B cell (primary cell): ENCODE measurements around the gene C16orf54. TPM values are rescaled to one million over a fixed set of nuclear protein-coding genes. Genes with fewer than 3 reads are reported as not detected.
"Not testable (repeated sequence)": the region's sequence is repeated elsewhere in the genome, so short reads cannot be mapped to it uniquely, and the experiment has no call there.

Experiments used
- ATAC-seq: fragments of 200-7000 bp; cut with Tn5 transposase; one replicate; pipeline ENCODE4 v1.10.0; 2021; ENCODE audit warnings: low read depth, mild to moderate bottlenecking, moderate number of reproducible peaks, moderate library complexity
- CTCF ChIA-PET: fragments of 350-600 bp; sonication (Branson Sonifier 250); formaldehyde crosslinking; loops from one replicate; lab custom pipeline; 2021; ENCODE audit warnings: antibody characterized with exemption, inconsistent platforms; lab: Charles Lee
- POLR2A ChIA-PET: fragments of 350-600 bp; sonication (Branson Sonifier 250); formaldehyde crosslinking; loops from one replicate; lab custom pipeline; 2021; ENCODE audit warnings: antibody characterized with exemption; lab: Charles Lee
- DNase-seq: peaks from one replicate; pipeline ENCODE4 v3.0.0; 2013
- H2AFZ ChIP-seq: 2 replicates; pipeline ENCODE4 v1.6.1; 2012; ENCODE audit warnings: mild to moderate bottlenecking, low read depth, low read length; ENCODE audit not compliant: insufficient read depth, poor library complexity, severe bottlenecking
- H3K27ac ChIP-seq, 2 donors: 1 replicate in 1 of 2; 2 replicates in 1 of 2; pipeline ENCODE4 v1.5.1; 2012 to 2013; ENCODE audit warnings: low read length in 2 of 2, mild to moderate bottlenecking in 2 of 2, moderate library complexity in 1 of 2
- H3K27me3 ChIP-seq, 4 experiments: fragments of 200-600 bp in 1 of 4; sonication (generic) in 1 of 4; replicated peaks in 1 of 4; 1 replicate in 2 of 4; 2 replicates in 2 of 4; pipeline versions ENCODE4 v1.6.1 to v1.7.0; 2013 to 2016; ENCODE audit warnings: low read length in 3 of 4, mild to moderate bottlenecking in 2 of 4, mixed read lengths in 1 of 4, moderate library complexity in 1 of 4; ENCODE audit not compliant: insufficient read depth in 4 of 4, control insufficient read depth in 3 of 4; ENCODE audit errors: control extremely low read depth in 1 of 4
- H3K36me3 ChIP-seq, 2 experiments: replicated peaks in 1 of 2; 1 replicate in 1 of 2; 2 replicates in 1 of 2; pipeline versions ENCODE4 v1.6.1 to v1.7.1; 2013; ENCODE audit warnings: low read length in 1 of 2; ENCODE audit not compliant: insufficient read depth in 2 of 2, control insufficient read depth in 1 of 2; ENCODE audit errors: control extremely low read depth in 1 of 2, extremely low read depth in 1 of 2
- H3K4me1 ChIP-seq, 2 donors: fragments of 200-600 bp in 1 of 2; sonication (generic) in 1 of 2; 1 replicate in 1 of 2; 2 replicates in 1 of 2; pipeline versions ENCODE4 v1.5.1 to v1.6.1; 2013 to 2017; ENCODE audit warnings: low read length in 2 of 2; ENCODE audit not compliant: control insufficient read depth in 2 of 2, insufficient read depth in 2 of 2
- H3K4me2 ChIP-seq: replicated peaks from 2 replicates; pipeline ENCODE3; 2012; ENCODE audit warnings: mild to moderate bottlenecking, low read depth, low read length; ENCODE audit not compliant: poor library complexity, severe bottlenecking
- H3K4me3 ChIP-seq, 5 experiments: fragments of 200-600 bp in 1 of 5; sonication (generic) in 1 of 5; 1 replicate in 3 of 5; 2 replicates in 2 of 5; pipeline versions ENCODE4 v1.5.1 to v1.7.0; 2011 to 2016; ENCODE audit warnings: low read length in 4 of 5, mild to moderate bottlenecking in 4 of 5, low read depth in 2 of 5, control low read depth in 1 of 5, moderate library complexity in 1 of 5; ENCODE audit not compliant: insufficient read depth in 1 of 5; ENCODE audit errors: control extremely low read depth in 1 of 5, extremely low read depth in 1 of 5
- H3K79me2 ChIP-seq: fragments of 200-600 bp; sonication (generic); one replicate; pipeline ENCODE4 v1.6.0; 2016; ENCODE audit warnings: low read length; ENCODE audit not compliant: control insufficient read depth, insufficient read depth
- H3K9ac ChIP-seq: fragments of 200-600 bp; sonication (generic); 2 replicates; pipeline ENCODE4 v1.6.1; 2017; ENCODE audit warnings: mild to moderate bottlenecking, low read length, moderate library complexity
- H3K9me3 ChIP-seq, 3 donors: one replicate each; pipeline versions ENCODE4 v1.6.1 to v1.7.1; 2013; ENCODE audit warnings: low read length in 2 of 3; ENCODE audit not compliant: control insufficient read depth in 2 of 3, insufficient read depth in 1 of 3; ENCODE audit errors: control extremely low read depth in 1 of 3
- H4K20me1 ChIP-seq: 2 replicates; pipeline ENCODE4 v1.6.0; 2012; ENCODE audit warnings: mild to moderate bottlenecking, low read length; ENCODE audit not compliant: insufficient read depth, control insufficient read depth, poor library complexity, severe bottlenecking
- H3K27ac Mint-ChIP-seq: one replicate; pipeline ENCODE4 v1.8.0; 2021; ENCODE audit warnings: mixed read lengths
- H3K27me3 Mint-ChIP-seq: one replicate; pipeline ENCODE4 v1.8.0; 2021; ENCODE audit warnings: mixed read lengths
- H3K4me1 Mint-ChIP-seq: one replicate; pipeline ENCODE4 v1.8.0; 2021; ENCODE audit warnings: mixed read lengths
- H3K4me3 Mint-ChIP-seq: one replicate; pipeline ENCODE4 v1.8.0; 2021; ENCODE audit warnings: mixed read lengths
- H3K9me3 Mint-ChIP-seq: one replicate; pipeline ENCODE4 v1.8.0; 2022; ENCODE audit warnings: mixed read lengths; ENCODE audit not compliant: insufficient read depth
- CTCF ChIP-seq: fragments of 200-600 bp; IDR thresholded peaks from one replicate; pipeline ENCODE4 v1.8.0; 2022; ENCODE audit warnings: antibody characterized with exemption, mild to moderate bottlenecking
- EZH2 ChIP-seq: IDR thresholded peaks from 2 replicates; pipeline ENCODE4 v1.6.1; 2012; ENCODE audit warnings: borderline replicate concordance, low read depth, mild to moderate bottlenecking, moderate library complexity, low read length; ENCODE audit not compliant: insufficient read depth, poor library complexity, severe bottlenecking
- WGBS: methylation state at CpG from one replicate; pipeline ENCODE4 v1.1.5; 2013; ENCODE audit warnings: missing lambda C conversion rate; ENCODE audit not compliant: insufficient coverage; 5-methylcytosine and 5-hydroxymethylcytosine counted together
- intact Hi-C: fragments of 100-400 bp; cut with micrococcal nuclease; formaldehyde crosslinking; loops from one replicate; pipeline ENCODE4 v1.10.0; 2022
- polyA plus RNA-seq: library from polyadenylated mRNA; depleted of rRNA; stranded (reverse); fragments of >200 nt; gene quantifications from 2 replicates; pipeline ENCODE4 v1.2.3, GENCODE V29; 2012
- total RNA-seq, 2 donors: library from RNA; stranded (reverse); fragments of 120-200 nt in 1 of 2; gene quantifications; 1 replicate in 1 of 2; 2 replicates in 1 of 2; pipeline versions ENCODE4 v1.2.3 to v1.2.4, GENCODE V29; 2013 to 2022

C16orf54 gene
- total and polyA plus RNA-seq, 2 donors (not counting 1 experiment from before 2014, with no cell fraction given), result 44.0 to 68.3 TPM

- H3K4me2 ChIP-seq, result peak overlapping the region; percentile 3
- H3K36me3 ChIP-seq, result peaks cover 2 to 43% of the 10 kb centered on the region in 2 experiments
- H3K4me1 ChIP-seq, result peaks cover 59 to 77% of the 10 kb centered on the region in 2 donors
- CTCF ChIA-PET, result interaction anchor here (0.9 to 1.8 kb wide), 3 partner anchors 14 to 50 kb away, joined by 3 to 15 read pairs (median 6); partner anchors contain the start of gene KIF22
- H3K9me3 Mint-ChIP-seq, H3K9me3 ChIP-seq, H3K27me3 ChIP-seq, ATAC-seq, DNase-seq, POLR2A ChIA-PET, H3K27me3 Mint-ChIP-seq, H2AFZ ChIP-seq, H3K4me3 ChIP-seq, H3K9ac ChIP-seq: not testable (repeated sequence)
- intact Hi-C loops, result loop anchor here (2.0 to 10.0 kb wide), 2 partner anchors 65 to 77 kb away; partner anchors contain the start of genes PAGR1 and QPRT
- Mint-ChIP-seq H3K4me1 (peaks cover 81% of the 10 kb centered on the region), H3K4me3 (peak overlapping the region; percentile 20), H3K27ac (peak overlapping the region; percentile 76)
- H4K20me1 ChIP-seq, result peaks cover 32% of the 10 kb centered on the region
- H3K79me2 ChIP-seq, result peaks cover 65% of the 10 kb centered on the region
- H3K27ac ChIP-seq, result peak overlapping the region in 1 of 2 donors; percentile 53
- 100% methylated on average over 5 of the region's 6 CpGs for WGBS
Measured at GRCh38 chr16:29739927-29740629, 5.7 kb downstream of the C16orf54 start.

- no CpG with 5 or more reads among the region's 2 CpGs for WGBS
- Histone ChIP-seq H2AFZ (no peak overlapping the region), H3K4me1 (peaks cover 47 to 62% of the 10 kb centered on the region in 2 donors), H3K4me2 (peak overlapping the region; percentile 58), H4K20me1 (peaks cover 19% of the 10 kb centered on the region), H3K79me2 (peaks cover 64% of the 10 kb centered on the region), H3K27ac (peak overlapping the region in 1 of 2 donors; percentile 47), H3K9me3 (no peaks in the 10 kb centered on the region), H3K27me3 (no peaks in the 10 kb centered on the region), H3K4me3 (peak overlapping the region in 1 of 5 experiments; percentile 9), H3K9ac (no peak overlapping the region), H3K36me3 (peaks cover 2 to 29% of the 10 kb centered on the region in 2 experiments)
- peak overlapping the region; percentile 90 for H3K27ac Mint-ChIP-seq
- H3K27me3 Mint-ChIP-seq, result no peaks in the 10 kb centered on the region
- TF ChIP-seq CTCF (no peak), EZH2 (no peak)
- H3K9me3 Mint-ChIP-seq, result no peaks in the 10 kb centered on the region
- ATAC-seq, result peak; percentile 91
- POLR2A ChIA-PET, result interaction anchor here (0.6 to 0.9 kb wide), 4 partner anchors 16 to 95 kb away, joined by 3 to 6 read pairs (median 4); partner anchors contain the start of gene KIF22
- CTCF ChIA-PET, result interaction anchor here (0.6 to 1.8 kb wide), 10 partner anchors 17 to 110 kb away, joined by 3 to 15 read pairs (median 5); partner anchors contain the start of genes KIF22 and ZG16
- peak; percentile 74 for DNase-seq
- intact Hi-C loops, result loop anchor here (1.0 to 10.0 kb wide), 3 partner anchors 8 to 78 kb away; partner anchors contain the start of genes PAGR1 and QPRT
- peak overlapping the region; percentile 66 for H3K4me3 Mint-ChIP-seq
- peaks cover 73% of the 10 kb centered on the region for H3K4me1 Mint-ChIP-seq
Measured at GRCh38 chr16:29738514-29738913, 7.3 kb downstream of the C16orf54 start.
